K562 (cell line): ENCODE measurements around the gene SERTAD3. TPM values are rescaled to one million over a fixed set of nuclear protein-coding genes. Genes with fewer than 3 reads are reported as not detected.

Source experiments
- BCL6 ChIP-seq: fragments of 250-450 bp; sonication (Bioruptor Pico); IDR thresholded peaks from 2 replicates; pipeline ENCODE4 v1.4.0; 2020
- CAMTA2 ChIP-seq: fragments of 250-450 bp; sonication (Bioruptor Pico); conservative IDR thresholded peaks from 2 replicates; pipeline ENCODE4 v1.5.1; 2022
- CEBPB ChIP-seq: fragments of 450-650 bp; IDR thresholded peaks from 2 replicates; pipeline ENCODE4 v1.6.1; 2016; ENCODE audit warnings: missing genetic modification characterization, missing compliant biosample characterization
- CHD2 ChIP-seq: IDR thresholded peaks from 2 replicates; pipeline ENCODE4 v1.6.1; 2011; ENCODE audit warnings: low read depth, low read length
- CREB3L1 ChIP-seq: fragments of 450-650 bp; IDR thresholded peaks from 2 replicates; pipeline ENCODE4 v1.6.1; 2014; ENCODE audit warnings: low read depth, mild to moderate bottlenecking, moderate library complexity, borderline replicate concordance
- CREM ChIP-seq: IDR thresholded peaks from 2 replicates; pipeline ENCODE4 v1.6.1; 2014; ENCODE audit warnings: antibody characterized with exemption, low read depth
- DACH1 ChIP-seq: fragments of 450-650 bp; IDR thresholded peaks from 2 replicates; pipeline ENCODE4 v1.6.1; 2018; ENCODE audit not compliant: partially characterized antibody
- FOXA3 ChIP-seq, 2 experiments: fragments of 450-650 bp in 1 of 2; sonication (generic) in 1 of 2; formaldehyde crosslinking; IDR thresholded peaks in 1 of 2; conservative IDR thresholded peaks in 1 of 2; 2 replicates each; pipeline versions ENCODE4 v1.4.0 to v1.8.0; 2020 to 2022; ENCODE audit warnings: mild to moderate bottlenecking in 2 of 2, missing genetic modification reagents in 1 of 2
- GTF2B ChIP-seq: IDR thresholded peaks from 2 replicates; pipeline ENCODE4 v1.6.1; 2011; ENCODE audit not compliant: insufficient read length; ENCODE audit errors: extremely low read depth
- KDM5B ChIP-seq: fragments of 200-600 bp; sonication (generic); IDR thresholded peaks from 2 replicates; pipeline ENCODE4 v1.6.1; 2012; ENCODE audit warnings: low read depth, mild to moderate bottlenecking, moderate library complexity, low read length, control low read depth, inconsistent platforms; ENCODE audit not compliant: insufficient replicate concordance
- KLF1 ChIP-seq: fragments of 450-650 bp; IDR thresholded peaks from 2 replicates; pipeline ENCODE4 v1.6.1; 2016; ENCODE audit warnings: missing genetic modification characterization, missing compliant biosample characterization
- MECOM ChIP-seq: fragments of 250-450 bp; sonication (Bioruptor Pico); IDR thresholded peaks from 2 replicates; pipeline ENCODE4 v1.8.0; 2022; ENCODE audit warnings: inconsistent platforms
- MIER1 ChIP-seq: fragments of 450-650 bp; IDR thresholded peaks from 2 replicates; pipeline ENCODE4 v1.6.1; 2016; ENCODE audit warnings: antibody characterized with exemption, mild to moderate bottlenecking, low read depth
- NR1H2 ChIP-seq: sonication (generic); formaldehyde crosslinking; IDR thresholded peaks from 2 replicates; pipeline ENCODE4 v1.4.0; 2020; ENCODE audit warnings: mild to moderate bottlenecking, missing genetic modification reagents
- ZBTB7A ChIP-seq: IDR thresholded peaks from 2 replicates; pipeline ENCODE4 v1.6.1; 2011; ENCODE audit warnings: low read depth, mild to moderate bottlenecking, low read length, moderate library complexity, borderline replicate concordance; ENCODE audit not compliant: control insufficient read depth
- ZFP36 ChIP-seq: fragments of 150-350 bp; IDR thresholded peaks from 2 replicates; pipeline ENCODE4 v1.6.1; 2018; ENCODE audit warnings: low read length, low read depth; ENCODE audit not compliant: partially characterized antibody
- ZKSCAN1 ChIP-seq: fragments of 150-350 bp; IDR thresholded peaks from 2 replicates; pipeline ENCODE4 v1.6.1; 2016; ENCODE audit warnings: low read depth, low read length
- ZNF133 ChIP-seq: fragments of 250-450 bp; sonication (Bioruptor Pico); IDR thresholded peaks from 2 replicates; pipeline ENCODE4 v1.4.0; 2020; ENCODE audit warnings: mild to moderate bottlenecking
- ZNF140 ChIP-seq: fragments of 250-450 bp; sonication (Bioruptor Pico); IDR thresholded peaks from 2 replicates; pipeline ENCODE4 v1.8.0; 2021; ENCODE audit warnings: moderate library complexity, mild to moderate bottlenecking, inconsistent platforms
- ZNF197 ChIP-seq: fragments of 200-800 bp; sonication (Bioruptor generic); IDR thresholded peaks from 2 replicates; pipeline ENCODE4 v1.6.1; 2016; ENCODE audit warnings: low read depth, missing genetic modification characterization, missing compliant biosample characterization
- ZNF217 ChIP-seq: sonication (generic); formaldehyde crosslinking; IDR thresholded peaks from 2 replicates; pipeline ENCODE4 v1.8.0; 2022; ENCODE audit warnings: mild to moderate bottlenecking, missing genetic modification reagents
- ZNF354B ChIP-seq: fragments of 250-450 bp; sonication (Bioruptor Pico); IDR thresholded peaks from 2 replicates; pipeline ENCODE4 v1.4.0; 2020
- ZNF431 ChIP-seq: sonication (generic); formaldehyde crosslinking; IDR thresholded peaks from 2 replicates; pipeline ENCODE4 v1.8.0; 2022; ENCODE audit warnings: mild to moderate bottlenecking, missing genetic modification reagents
- ZNF57 ChIP-seq: fragments of 450-650 bp; formaldehyde crosslinking; IDR thresholded peaks from 2 replicates; pipeline ENCODE4 v1.4.0; 2020; ENCODE audit warnings: mild to moderate bottlenecking, moderate library complexity
- ZNF644 ChIP-seq: fragments of 200-800 bp; sonication (Bioruptor generic); IDR thresholded peaks from 2 replicates; pipeline ENCODE4 v1.6.1; 2016; ENCODE audit warnings: low read depth, missing genetic modification characterization, missing compliant biosample characterization
- ZNF707 ChIP-seq: fragments of 250-450 bp; sonication (Bioruptor Pico); conservative IDR thresholded peaks from 2 replicates; pipeline ENCODE4 v1.8.0; 2022; ENCODE audit warnings: inconsistent platforms, mild to moderate bottlenecking, moderate library complexity
- polyA plus RNA-seq, 8 experiments: library from polyadenylated mRNA; depleted of rRNA in 4 of 8; stranded (reverse) in 5 of 8; unstranded in 3 of 8; fragments of >200 nt; fragmentation: Nextera tagmentation in 2 of 8; fragmentation: Illumina TruSeq in 1 of 8; extraction: Ambion mirVana in 2 of 8; extraction: Trizol in 1 of 8; gene quantifications; 2 replicates each; pipeline versions ENCODE4 v1.2.1 to v1.2.3, GENCODE V29; 2011 to 2014; ENCODE audit warnings: inconsistent platforms in 1 of 8, missing spikeins in 1 of 8
- total RNA-seq, 7 experiments: library from RNA; depleted of rRNA in 6 of 7; stranded (reverse); fragments of >200 nt in 6 of 7; fragmentation: Illumina TruSeq in 2 of 7; extraction: Trizol in 2 of 7; gene quantifications; 2 replicates each; pipeline versions ENCODE4 v1.2.1 to v1.2.3, GENCODE V29; 2011 to 2021; ENCODE audit warnings: low replicate concordance in 1 of 7

Gene SERTAD3
- total and polyA plus RNA-seq, 9 of the 15 experiments (the other 6 are each of a cell fraction or from before 2014, with no cell fraction given), result 5.4 to 28.9 (median 17.5) TPM

- no peak for TF ChIP-seq ZFP36
- no peak for TF ChIP-seq ZBTB7A
- TF ChIP-seq ZNF57 (CRISPR knock-in tag), result no peak
- no peak; the same call in 1 of the 2 replicates for TF ChIP-seq ZKSCAN1
- no peak for TF ChIP-seq KLF1
- no peak for TF ChIP-seq KDM5B
- peak; percentile 87 for TF ChIP-seq DACH1
- TF ChIP-seq ZNF133 (CRISPR knock-in tag), result no peak
- no peak for TF ChIP-seq GTF2B
- no peak for TF ChIP-seq ZNF644
- TF ChIP-seq MIER1, result peak; percentile 11; the same call in 1 of the 2 replicates
- 0 out of 2 replicates have a peak, but pooled peaks have one; percentile 20 for TF ChIP-seq MECOM (CRISPR knock-in tag)
- TF ChIP-seq CREM, result no peak
- TF ChIP-seq CHD2, result no peak
- no peak for TF ChIP-seq ZNF354B (CRISPR knock-in tag)
- no peak for TF ChIP-seq CREB3L1
- TF ChIP-seq CEBPB (tag), result peak; percentile 96
- no peak for TF ChIP-seq ZNF217 (CRISPR knock-in tag)
- TF ChIP-seq ZNF197, result no peak
- no peak for TF ChIP-seq ZNF140 (CRISPR knock-in tag)
- TF ChIP-seq ZNF431, result peak; percentile 12; the same call in 1 of the 2 replicates
- TF ChIP-seq FOXA3 (CRISPR knock-in tag; conservative IDR thresholded peaks at IDR 0.05 in 1 of 2, IDR thresholded peaks at IDR 0.05 in 1 of 2), result peak in 1 of 2 experiments; percentile 74; a peak in 1 of 4 replicates
- TF ChIP-seq CAMTA2 (CRISPR knock-in tag), result no peak
- no peak for TF ChIP-seq NR1H2
- TF ChIP-seq BCL6 (CRISPR knock-in tag), result no peak
- TF ChIP-seq ZNF707 (CRISPR knock-in tag), result no peak
Observed at GRCh38 chr19:40465025-40465556, 21.0 kb upstream of the SERTAD3 start (continued).
